GM12878 (cell line): ENCODE measurements around the gene ACADM. TPM values are rescaled to one million over a fixed set of nuclear protein-coding genes. Genes with fewer than 3 reads are reported as not detected.
"Not testable (repeated sequence)": the region's sequence is repeated elsewhere in the genome, so short reads cannot be mapped to it uniquely, and the experiment has no call there.

ENCODE experiments used
- ATAC-seq: fragments of 200-7000 bp; cut with Tn5 transposase; 3 replicates; pipeline ENCODE4 v1.9.1; 2020; ENCODE audit warnings: mild to moderate bottlenecking, moderate library complexity
- BruUV-seq: library from RNA; stranded (reverse); fragments of 400-500 nt; replicated peaks from 2 replicates; lab custom pipeline; 2021; lab: Mats Ljungman, UMichigan
- CTCF ChIA-PET: fragments of 300-600 bp; sonication (Branson Sonifier 250); formaldehyde crosslinking; extraction: SDS; loops from one replicate; lab custom pipeline; 2021; ENCODE audit warnings: inconsistent platforms; lab: Yijun Ruan, JAX
- POLR2A ChIA-PET: fragments of 350-600 bp; formaldehyde crosslinking; extraction: SDS; loops from one replicate; lab custom pipeline; 2021; ENCODE audit warnings: inconsistent platforms; lab: Charles Lee
- RAD21 ChIA-PET: fragments of 300-600 bp; sonication (Branson Sonifier 250); formaldehyde crosslinking; loops from one replicate; lab custom pipeline; 2023; ENCODE audit warnings: antibody characterized with exemption; ENCODE audit not compliant: unreplicated experiment; lab: Charles Lee
- SMC1A ChIA-PET: fragments of 300-600 bp; sonication (Branson Sonifier 250); formaldehyde crosslinking; loops from one replicate; lab custom pipeline; 2023; ENCODE audit not compliant: unreplicated experiment, uncharacterized antibody; lab: Charles Lee
- DNase-seq: peaks from one replicate; pipeline ENCODE4 v3.0.0-alpha.2; 2011; ENCODE audit warnings: low read depth, low spot score
- FAIRE-seq: peaks from 3 replicates; lab custom pipeline; 2011; peaks lifted over from hg19 to GRCh38; lab: Jason Lieb, UNC
- H2AFZ ChIP-seq: 2 replicates; pipeline ENCODE4 v1.6.0; 2011; ENCODE audit warnings: low read depth, low read length, control low read depth; ENCODE audit not compliant: control insufficient read depth
- H3K27ac ChIP-seq: 2 replicates; pipeline ENCODE4 v1.5.1; 2011; ENCODE audit warnings: control low read depth; ENCODE audit not compliant: control insufficient read depth, insufficient read depth
- H3K27me3 ChIP-seq, 2 experiments: replicated peaks in 1 of 2; 2 replicates each; pipeline versions ENCODE4 v1.6.0 to v1.6.1; 2011; ENCODE audit warnings: low read length in 1 of 2; ENCODE audit not compliant: control insufficient read depth in 2 of 2, insufficient read depth in 2 of 2
- H3K36me3 ChIP-seq, 2 experiments: 2 replicates each; pipeline ENCODE4 v1.5.1; 2011; ENCODE audit warnings: low read length in 1 of 2; ENCODE audit not compliant: control insufficient read depth in 2 of 2, insufficient read depth in 2 of 2
- H3K4me1 ChIP-seq: 2 replicates; pipeline ENCODE4 v1.6.1; 2011; ENCODE audit warnings: mild to moderate bottlenecking, low read length, moderate library complexity, mixed read lengths; ENCODE audit not compliant: control insufficient read depth, insufficient read depth
- H3K4me2 ChIP-seq: 2 replicates; pipeline ENCODE4 v1.6.0; 2011; ENCODE audit warnings: control low read depth; ENCODE audit not compliant: control insufficient read depth, insufficient read depth
- H3K4me3 ChIP-seq: fragments of 200-600 bp; sonication (generic); 2 replicates; pipeline ENCODE4 v1.5.1; 2016
- H3K79me2 ChIP-seq: 2 replicates; pipeline ENCODE4 v1.6.0; 2011; ENCODE audit warnings: low read length; ENCODE audit not compliant: control insufficient read depth, insufficient read depth
- H3K9ac ChIP-seq: 2 replicates; pipeline ENCODE4 v1.8.0; 2011; ENCODE audit warnings: low read length, control low read depth, mixed read lengths; ENCODE audit not compliant: control insufficient read depth, insufficient read depth
- H3K9me3 ChIP-seq: replicated peaks from 3 replicates; pipeline ENCODE4 v1.5.1; 2011; ENCODE audit warnings: mild to moderate bottlenecking, low read length; ENCODE audit not compliant: control insufficient read depth, insufficient read depth
- H4K20me1 ChIP-seq: 2 replicates; pipeline ENCODE4 v1.6.0; 2011; ENCODE audit not compliant: control insufficient read depth, insufficient read depth
- BHLHE40 ChIP-seq, 2 experiments: fragments of 450-650 bp in 1 of 2; IDR thresholded peaks; 2 replicates each; pipeline ENCODE4 v1.6.1; 2011 to 2017; ENCODE audit warnings: low read depth in 2 of 2, borderline replicate concordance in 1 of 2, improper control_type of control experiment in 1 of 2, low read length in 1 of 2, mild to moderate bottlenecking in 1 of 2
- CBFB ChIP-seq: IDR thresholded peaks from 2 replicates; pipeline ENCODE4 v1.6.1; 2016; ENCODE audit warnings: antibody characterized with exemption, low read depth
- EP300 ChIP-seq, 2 experiments: fragments of 150-350 bp in 1 of 2; IDR thresholded peaks; 2 replicates each; pipeline ENCODE4 v1.6.1; 2011 to 2012; ENCODE audit warnings: low read depth in 2 of 2, low read length in 2 of 2, borderline replicate concordance in 1 of 2, improper control_type of control experiment in 1 of 2, inconsistent platforms in 1 of 2; ENCODE audit not compliant: control insufficient read depth in 1 of 2
- NFYB ChIP-seq: IDR thresholded peaks from 2 replicates; pipeline ENCODE4 v1.6.1; 2011; ENCODE audit warnings: low read depth, mild to moderate bottlenecking, low read length, improper control_type of control experiment, moderate library complexity; ENCODE audit not compliant: insufficient read depth
- SMAD5 ChIP-seq: IDR thresholded peaks from 2 replicates; pipeline ENCODE4 v1.6.1; 2016; ENCODE audit warnings: antibody characterized with exemption, low read depth
- TARDBP ChIP-seq: IDR thresholded peaks from 2 replicates; pipeline ENCODE4 v1.6.1; 2016; ENCODE audit warnings: borderline replicate concordance
- WGBS: methylation state at CpG from one replicate; pipeline ENCODE4 v1.1.6; 2016; ENCODE audit warnings: low lambda C conversion rate; ENCODE audit not compliant: insufficient replicate concordance, insufficient coverage; ENCODE audit errors: missing lambda C conversion rate; 5-methylcytosine and 5-hydroxymethylcytosine counted together
- in situ Hi-C: fragments of 300-500 bp; cut with MboI; formaldehyde crosslinking; loops from 9 replicates; pipeline ENCODE4 v1.14.3; 2018; ENCODE audit warnings: mixed read lengths
- intact Hi-C: fragments of 100-400 bp; cut with micrococcal nuclease; formaldehyde crosslinking; loops from one replicate; pipeline ENCODE4 v1.14.2; 2022; ENCODE audit not compliant: unreplicated experiment
- polyA plus RNA-seq, 11 experiments: library from polyadenylated mRNA; depleted of rRNA in 4 of 11; unstranded in 6 of 11; stranded (reverse) in 5 of 11; fragments of >200 nt; fragmentation: Nextera tagmentation in 4 of 11; fragmentation: Illumina TruSeq in 1 of 11; extraction: Ambion mirVana in 4 of 11; extraction: Trizol in 1 of 11; gene quantifications; 1 replicate in 1 of 11; 2 replicates in 10 of 11; pipeline versions ENCODE4 v1.2.1 to v1.2.3, GENCODE V29; 2011 to 2016; ENCODE audit warnings: inconsistent platforms in 2 of 11, missing spikeins in 2 of 11, low read depth in 1 of 11
- total RNA-seq, 4 experiments: library from RNA; depleted of rRNA in 3 of 4; stranded (reverse); fragments of >200 nt in 3 of 4; fragmentation: Illumina TruSeq in 1 of 4; extraction: Trizol in 1 of 4; gene quantifications; 2 replicates each; pipeline versions ENCODE4 v1.2.1 to v1.2.3, GENCODE V29; 2013 to 2021

Gene ACADM
- total and polyA plus RNA-seq, 10 of the 15 experiments (the other 5 are each of a cell fraction or from before 2014, with no cell fraction given), result 119 to 245 (median 204) TPM

- RAD21 ChIA-PET, result no interaction called here
- Histone ChIP-seq H2AFZ (no peak overlapping the region), H3K27me3 (no peaks in the 10 kb centered on the region), H3K4me1 (no peaks in the 10 kb centered on the region), H3K9ac (no peak overlapping the region), H4K20me1 (no peaks in the 10 kb centered on the region), H3K4me3 (no peak overlapping the region), H3K36me3 (no peaks in the 10 kb centered on the region), H3K27ac (no peak overlapping the region), H3K4me2 (no peak overlapping the region), H3K79me2 (no peaks in the 10 kb centered on the region), H3K9me3 (no peaks in the 10 kb centered on the region)
- FAIRE-seq (no peak), ATAC-seq (no peak), DNase-seq (no peak)
- 83% methylated on average over 4 of the region's 4 CpGs for WGBS
- in situ Hi-C loops (no loop called here), intact Hi-C loops (no loop called here)
- BruUV-seq, result no TSS peak
- CTCF ChIA-PET, result no interaction called here
- SMC1A ChIA-PET, result no interaction called here
- POLR2A ChIA-PET, result no interaction called here
- no peak for TF ChIP-seq CBFB
- TF ChIP-seq BHLHE40 (IDR thresholded peaks at IDR 0.05; ENCODE audit: borderline replicate concordance in 1 of 2, low read depth in 2 of 2, low read length in 1 of 2), result no peak
- no peak for TF ChIP-seq SMAD5
- no peak for TF ChIP-seq EP300 (IDR thresholded peaks at IDR 0.05; ENCODE audit: borderline replicate concordance in 1 of 2, control insufficient read depth in 1 of 2, low read depth in 2 of 2, low read length in 2 of 2)
- TF ChIP-seq TARDBP, result no peak
- TF ChIP-seq NFYB, result no peak
Measured at GRCh38 chr1:75808921-75809320, 84.4 kb downstream of the ACADM start.

- H3K27me3 ChIP-seq, H3K27ac ChIP-seq, H3K4me2 ChIP-seq, DNase-seq, FAIRE-seq, RAD21 ChIA-PET, H3K36me3 ChIP-seq, H3K9ac ChIP-seq, H2AFZ ChIP-seq, SMC1A ChIA-PET, ATAC-seq, POLR2A ChIA-PET, in situ Hi-C loops, H3K4me3 ChIP-seq, H4K20me1 ChIP-seq, H3K4me1 ChIP-seq, BruUV-seq, H3K79me2 ChIP-seq, H3K9me3 ChIP-seq: not testable (repeated sequence)
- 63% methylated on average over 3 of the region's 3 CpGs for WGBS
- intact Hi-C loops, result loop anchor here (5.0 kb wide), 1 partner anchor 138 kb away; no protein-coding TSS in a partner anchor
- CTCF ChIA-PET, result interaction anchor here (0.7 to 1.4 kb wide), 2 partner anchors 10 to 1518 kb away, joined by 3 to 4 read pairs; no protein-coding TSS in a partner anchor
Measured at GRCh38 chr1:75810113-75810512, 85.6 kb downstream of the ACADM start.
